ENCODE data around the gene NR2F2.

Gene NR2F2

GRCh38 chr15:96354731-96355567 is 24.4 kb downstream of the NR2F2 start:
- TF ChIP-seq GATA2 (IDR thresholded peaks at IDR 0.05; ENCODE audit: low read depth, low read length): no peak
- TF ChIP-seq GATA3 (IDR thresholded peaks at IDR 0.05; ENCODE audit: low read depth, low read length): no peak

- TF ChIP-seq GATA3 (IDR thresholded peaks at IDR 0.05; ENCODE audit: low read depth, low read length) (no peak), GATA2 (IDR thresholded peaks at IDR 0.05; ENCODE audit: low read depth, low read length) (no peak)
Measured at GRCh38 chr15:96355568-96356187, 25.2 kb downstream of the NR2F2 start.

GRCh38 chr15:96356494-96357455 is 26.3 kb downstream of the NR2F2 start:
- TF ChIP-seq GATA3 (IDR thresholded peaks at IDR 0.05; ENCODE audit: low read depth, low read length): no peak
- TF ChIP-seq GATA2 (IDR thresholded peaks at IDR 0.05; ENCODE audit: low read depth, low read length): no peak

- no peak for TF ChIP-seq GATA2 (IDR thresholded peaks at IDR 0.05; ENCODE audit: low read depth, low read length)
- no peak for TF ChIP-seq GATA3 (IDR thresholded peaks at IDR 0.05; ENCODE audit: low read depth, low read length)
Measured at GRCh38 chr15:96358001-96358801, 27.7 kb downstream of the NR2F2 start.

- TF ChIP-seq GATA3 (IDR thresholded peaks at IDR 0.05; ENCODE audit: low read depth, low read length): no peak
- TF ChIP-seq GATA2 (IDR thresholded peaks at IDR 0.05; ENCODE audit: low read depth, low read length): no peak
Measured at GRCh38 chr15:96358821-96359615, 28.5 kb downstream of the NR2F2 start.

GRCh38 chr15:96359616-96360521 is 29.4 kb downstream of the NR2F2 start:
- no peak for TF ChIP-seq GATA2 (IDR thresholded peaks at IDR 0.05; ENCODE audit: low read depth, low read length)
- no peak for TF ChIP-seq GATA3 (IDR thresholded peaks at IDR 0.05; ENCODE audit: low read depth, low read length)

- TF ChIP-seq GATA2 (IDR thresholded peaks at IDR 0.05; ENCODE audit: low read depth, low read length) (no peak), GATA3 (IDR thresholded peaks at IDR 0.05; ENCODE audit: low read depth, low read length) (no peak)
Measured at GRCh38 chr15:96360581-96361308, 30.2 kb downstream of the NR2F2 start.

GRCh38 chr15:96361309-96362010 is 31.0 kb downstream of the NR2F2 start:
- TF ChIP-seq GATA2 (IDR thresholded peaks at IDR 0.05; ENCODE audit: low read depth, low read length) (no peak), GATA3 (IDR thresholded peaks at IDR 0.05; ENCODE audit: low read depth, low read length) (no peak)

- TF ChIP-seq GATA2 (IDR thresholded peaks at IDR 0.05; ENCODE audit: low read depth, low read length) (no peak), GATA3 (IDR thresholded peaks at IDR 0.05; ENCODE audit: low read depth, low read length) (no peak)
Measured at GRCh38 chr15:96362011-96362754, 31.7 kb downstream of the NR2F2 start.

Measured in SH-SY5Y (cell line).